H7 (cell line): ENCODE results near the gene CNTN4. TPM values are rescaled to one million over a fixed set of nuclear protein-coding genes. Genes with fewer than 3 reads are reported as not detected.

Source experiments
- DNase-seq: peaks from one replicate; pipeline ENCODE4 v3.0.0; 2012
- H3K27me3 ChIP-seq: 2 replicates; pipeline ENCODE4 v1.6.0; 2011; ENCODE audit warnings: mild to moderate bottlenecking, low read length; ENCODE audit not compliant: control insufficient read depth, insufficient read depth
- H3K36me3 ChIP-seq: replicated peaks from 2 replicates; pipeline ENCODE4 v1.5.1; 2011; ENCODE audit warnings: low read length; ENCODE audit not compliant: control insufficient read depth, insufficient read depth
- H3K4me3 ChIP-seq: 2 replicates; pipeline ENCODE4 v1.5.1; 2011; ENCODE audit warnings: low read depth, mild to moderate bottlenecking, control low read depth, low read length, moderate library complexity; ENCODE audit not compliant: insufficient read depth
- total RNA-seq: library from RNA; depleted of rRNA; stranded (reverse); fragments of >200 nt; shearing (Covaris generic); gene quantifications from 2 replicates; pipeline ENCODE4 v1.2.3, GENCODE V29; 2014

The CNTN4 gene
- total RNA-seq, 1 experiment from 2014 or later, result 2.3 TPM

DNA sequence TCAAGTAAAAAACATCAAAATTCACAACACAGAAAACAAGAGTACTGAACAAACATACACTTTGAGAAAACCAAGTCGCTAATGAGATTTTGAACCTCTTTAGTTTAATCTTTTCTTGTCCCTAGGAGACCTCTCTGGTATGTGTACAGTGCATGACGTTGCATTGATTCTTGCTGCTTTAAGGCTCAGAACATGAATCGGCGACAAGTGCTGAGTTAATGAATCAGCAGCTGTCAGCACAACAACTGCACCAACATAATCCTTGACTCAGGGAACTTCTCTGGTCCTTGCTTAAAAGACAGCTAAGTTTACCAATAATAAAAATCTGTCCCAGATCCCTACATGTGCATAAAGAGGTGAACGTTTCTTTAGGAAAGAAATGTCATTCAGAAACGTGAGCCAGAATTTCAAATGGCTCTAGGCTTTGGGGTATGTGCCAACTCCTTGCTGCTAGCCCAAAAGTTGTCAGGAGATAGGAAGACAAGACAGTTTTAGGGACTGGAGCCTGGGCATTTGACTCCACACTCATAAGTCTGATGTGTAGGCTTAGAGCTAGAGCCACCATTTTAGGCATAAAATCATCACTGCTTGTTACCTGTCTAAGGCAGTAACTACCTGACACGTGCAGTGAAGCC is 924.6 kb downstream of the CNTN4 start:
- DNase-seq, result no peak
- H3K27me3 ChIP-seq, result no peaks in the 10 kb centered on the region

DNA sequence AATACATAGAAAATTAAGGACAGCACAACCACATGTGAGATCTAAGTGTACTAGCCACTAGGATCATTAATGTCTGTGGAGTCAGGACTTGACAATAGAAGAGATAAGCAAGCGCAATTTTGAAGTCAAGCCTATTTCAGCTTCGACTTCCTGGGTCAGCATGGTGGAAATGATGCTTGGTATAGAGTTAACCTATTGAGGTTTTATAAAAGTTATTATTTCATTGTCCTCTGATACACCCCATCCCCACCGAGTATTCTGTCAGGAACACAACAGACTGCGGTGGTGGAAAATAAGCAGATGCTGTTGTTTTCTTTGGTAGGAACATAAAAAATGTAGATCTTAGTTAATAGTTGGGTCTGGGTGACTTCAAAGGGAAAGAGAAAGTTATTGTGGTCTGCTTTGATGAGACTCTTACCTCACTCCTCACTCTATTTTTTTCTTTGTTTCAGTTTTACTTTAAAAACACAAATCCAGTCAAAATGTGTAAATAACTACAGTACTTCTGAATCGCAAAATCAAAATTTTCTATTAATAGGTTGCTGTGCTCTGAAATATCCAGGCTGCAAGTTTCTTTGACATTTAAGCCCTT is 929.4 kb downstream of the CNTN4 start:
- no peaks in the 10 kb centered on the region for H3K27me3 ChIP-seq
- DNase-seq, result no peak
- H3K36me3 ChIP-seq, result no peaks in the 10 kb centered on the region
- no peak overlapping the region for H3K4me3 ChIP-seq

More for the DNA sequence above, 924.6 kb downstream of the CNTN4 start:
- no peak overlapping the region for H3K4me3 ChIP-seq
- H3K36me3 ChIP-seq, result no peaks in the 10 kb centered on the region

DNA sequence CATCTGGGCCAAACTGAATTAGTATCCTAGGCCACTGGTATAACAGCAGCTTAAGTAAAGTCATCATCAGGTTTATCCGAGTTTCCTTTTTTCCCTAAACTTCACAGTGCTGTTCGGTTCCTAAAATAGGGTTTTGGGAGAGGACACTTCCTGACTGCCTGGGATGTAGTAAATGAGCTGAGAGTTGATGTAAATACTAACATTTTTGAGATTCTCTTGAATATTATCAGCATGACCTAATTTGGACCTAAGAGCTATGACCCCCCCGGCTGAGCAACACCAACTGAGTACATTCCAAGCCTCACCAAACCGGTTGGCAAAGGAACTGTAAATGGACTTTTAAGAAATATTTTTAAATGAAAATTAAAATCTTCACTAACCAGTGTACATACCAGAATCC is 932.7 kb downstream of the CNTN4 start:
- Histone ChIP-seq H3K36me3 (no peaks in the 10 kb centered on the region), H3K4me3 (no peak overlapping the region), H3K27me3 (no peaks in the 10 kb centered on the region)
- DNase-seq, result no peak

DNA sequence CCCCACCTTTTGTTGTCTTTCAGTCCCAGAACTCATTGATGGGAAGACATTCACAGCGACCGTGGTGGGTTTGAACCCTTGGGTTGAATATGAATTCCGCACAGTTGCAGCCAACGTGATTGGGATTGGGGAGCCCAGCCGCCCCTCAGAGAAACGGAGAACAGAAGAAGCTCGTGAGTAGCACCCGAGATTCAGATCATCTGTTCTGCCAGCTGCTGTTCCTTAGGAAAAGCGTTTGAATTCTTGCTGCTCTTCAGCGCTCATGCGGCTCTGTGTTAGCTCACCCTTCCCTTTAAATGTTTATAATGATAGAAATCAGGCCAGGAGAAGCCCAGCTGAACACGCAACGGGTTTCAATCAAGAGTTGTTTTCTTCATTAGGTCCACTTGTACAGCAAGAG is 938.5 kb downstream of the CNTN4 start:
- Histone ChIP-seq H3K36me3 (no peaks in the 10 kb centered on the region), H3K27me3 (no peaks in the 10 kb centered on the region), H3K4me3 (no peak overlapping the region)
- DNase-seq, result no peak

DNA sequence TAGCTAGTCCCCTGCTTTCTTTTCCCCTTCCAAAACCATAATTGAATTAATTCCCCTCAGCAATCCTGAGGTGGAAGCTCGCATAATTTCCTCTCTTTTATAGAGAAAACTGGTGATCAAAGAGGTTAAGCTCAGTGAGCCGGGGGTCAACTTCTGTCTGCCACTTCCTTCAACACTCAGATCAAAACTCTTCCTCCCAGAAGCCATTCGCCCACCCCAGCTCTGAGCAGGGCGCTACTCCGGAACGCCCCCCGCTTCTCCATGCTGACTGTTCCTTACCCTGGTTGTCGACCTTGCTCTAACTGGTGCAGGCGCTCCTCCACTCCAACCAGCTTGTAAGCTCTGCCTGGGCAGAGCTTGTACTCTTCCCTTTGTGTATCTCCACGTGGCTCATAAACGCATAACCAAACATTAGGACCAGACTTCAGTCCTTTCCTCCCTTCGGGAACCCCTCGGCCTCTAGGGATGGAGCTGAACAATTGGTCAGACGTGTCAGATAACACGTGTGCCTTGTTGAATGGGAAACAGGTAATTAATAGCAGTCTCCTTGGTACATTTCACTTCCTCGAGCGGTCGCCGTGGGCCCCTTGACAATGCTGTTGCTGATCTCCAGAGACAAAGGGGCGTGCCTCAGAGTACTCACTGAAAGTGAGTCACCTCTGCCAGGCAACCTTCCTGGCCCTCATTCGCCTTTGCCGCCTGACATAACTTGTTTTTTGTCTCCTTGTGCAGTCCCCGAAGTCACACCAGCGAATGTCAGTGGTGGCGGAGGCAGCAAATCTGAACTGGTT is 939.7 kb downstream of the CNTN4 start:
- Histone ChIP-seq H3K27me3 (no peaks in the 10 kb centered on the region), H3K4me3 (no peak overlapping the region), H3K36me3 (no peaks in the 10 kb centered on the region)
- DNase-seq, result no peak

DNA sequence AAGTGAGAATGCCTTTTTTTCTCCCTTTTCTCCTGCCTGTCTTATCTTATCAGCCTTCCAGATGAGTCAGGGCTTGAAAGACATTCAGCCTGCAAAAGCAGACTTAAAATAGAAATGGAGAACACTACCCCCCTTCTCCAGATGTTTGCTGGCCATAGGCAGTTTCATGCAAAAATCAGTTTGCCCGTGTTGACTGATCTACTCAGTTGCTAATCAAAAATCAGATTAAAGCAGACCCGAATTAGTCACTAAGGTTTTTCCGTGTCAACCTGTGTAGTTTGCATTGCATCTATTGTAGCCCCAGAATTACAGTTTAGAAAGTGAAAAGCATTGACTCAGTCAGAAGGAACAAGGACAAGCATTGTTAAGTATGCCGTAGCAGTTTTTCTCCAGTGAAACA is 955.3 kb downstream of the CNTN4 start:
- Histone ChIP-seq H3K27me3 (no peaks in the 10 kb centered on the region), H3K36me3 (no peaks in the 10 kb centered on the region), H3K4me3 (no peak overlapping the region)
- no peak for DNase-seq

DNA sequence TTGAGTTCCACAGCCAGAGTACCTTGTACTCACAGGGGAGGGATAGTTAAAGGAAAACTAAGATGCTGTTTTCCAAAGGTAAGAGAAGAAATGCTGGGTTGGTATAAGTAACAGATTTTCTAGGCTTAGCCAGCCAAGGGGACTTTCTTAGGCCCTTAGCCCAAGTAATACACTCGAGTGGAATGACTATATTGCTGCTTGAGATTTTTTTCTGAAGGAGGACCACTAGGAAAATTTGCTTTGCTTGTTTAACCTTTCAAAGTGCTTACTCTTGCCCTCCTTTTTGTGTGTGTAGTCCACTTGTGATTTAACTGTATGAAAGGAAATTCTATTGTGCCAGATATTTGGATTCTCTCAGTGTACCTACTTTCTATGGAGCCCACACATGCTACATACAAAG is 961.0 kb downstream of the CNTN4 start:
- no peak for DNase-seq
- no peaks in the 10 kb centered on the region for H3K36me3 ChIP-seq
- no peaks in the 10 kb centered on the region for H3K27me3 ChIP-seq
- H3K4me3 ChIP-seq, result no peak overlapping the region

DNA sequence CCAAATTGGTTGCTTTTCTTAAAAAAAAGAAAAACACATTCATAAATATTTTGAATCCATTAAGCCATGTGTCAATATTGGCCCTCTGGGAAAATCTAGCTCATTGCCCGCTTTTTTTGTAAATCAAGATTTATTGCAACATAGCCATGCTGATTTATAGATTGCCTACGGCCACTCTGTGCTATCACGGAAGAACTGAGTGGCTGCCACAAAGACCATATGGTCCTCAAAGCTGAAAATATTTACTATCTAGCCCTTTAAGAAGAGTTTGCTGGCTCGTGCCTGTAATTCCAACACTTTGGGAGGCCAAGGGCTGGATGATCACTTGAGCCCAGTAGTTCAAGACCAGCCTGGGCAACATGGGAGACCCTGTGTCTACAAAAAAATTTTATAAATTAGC is 965.6 kb downstream of the CNTN4 start:
- DNase-seq, result no peak
- Histone ChIP-seq H3K4me3 (no peak overlapping the region), H3K27me3 (no peaks in the 10 kb centered on the region), H3K36me3 (no peaks in the 10 kb centered on the region)

DNA sequence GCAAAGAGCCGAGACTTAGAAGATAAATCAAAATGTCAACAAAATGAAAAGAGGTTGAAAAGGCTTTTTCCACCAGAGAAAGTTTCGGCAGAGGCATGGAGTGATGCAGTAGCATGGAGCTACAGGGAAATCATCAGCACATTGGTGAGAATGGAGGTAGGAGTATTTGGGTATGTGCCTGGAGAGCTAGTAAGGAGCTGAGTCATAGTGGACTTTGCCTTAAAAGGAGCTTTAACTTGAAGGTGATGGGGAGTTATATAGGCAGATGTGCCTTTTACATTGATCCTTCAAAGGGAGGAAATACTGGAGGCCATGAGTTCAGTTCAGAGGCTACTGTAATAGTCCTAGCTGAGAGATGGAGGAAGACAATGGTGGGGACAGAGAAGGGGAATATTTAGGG is 967.2 kb downstream of the CNTN4 start:
- Histone ChIP-seq H3K27me3 (no peaks in the 10 kb centered on the region), H3K4me3 (no peak overlapping the region), H3K36me3 (no peaks in the 10 kb centered on the region)
- no peak for DNase-seq

DNA sequence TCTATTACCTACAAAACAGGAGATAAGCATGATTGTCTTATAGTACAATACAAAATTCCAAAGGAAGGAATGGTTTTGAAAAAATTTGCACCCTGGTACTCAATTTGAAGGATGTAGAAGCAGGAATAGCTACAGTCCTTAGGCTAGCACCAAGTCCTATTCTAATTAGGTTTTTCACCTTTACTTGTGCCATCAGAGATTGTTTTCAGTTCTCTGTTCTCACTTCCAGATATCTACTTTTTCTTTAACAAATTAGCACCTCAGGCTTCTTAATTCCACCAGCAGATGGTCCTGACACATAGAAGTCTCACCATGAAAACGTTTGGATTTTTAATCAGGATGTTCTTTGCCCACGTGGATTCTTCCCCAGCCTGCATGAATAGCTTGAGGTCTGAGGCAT is 967.7 kb downstream of the CNTN4 start:
- no peaks in the 10 kb centered on the region for H3K27me3 ChIP-seq
- DNase-seq, result no peak
- no peaks in the 10 kb centered on the region for H3K36me3 ChIP-seq
- no peak overlapping the region for H3K4me3 ChIP-seq

DNA sequence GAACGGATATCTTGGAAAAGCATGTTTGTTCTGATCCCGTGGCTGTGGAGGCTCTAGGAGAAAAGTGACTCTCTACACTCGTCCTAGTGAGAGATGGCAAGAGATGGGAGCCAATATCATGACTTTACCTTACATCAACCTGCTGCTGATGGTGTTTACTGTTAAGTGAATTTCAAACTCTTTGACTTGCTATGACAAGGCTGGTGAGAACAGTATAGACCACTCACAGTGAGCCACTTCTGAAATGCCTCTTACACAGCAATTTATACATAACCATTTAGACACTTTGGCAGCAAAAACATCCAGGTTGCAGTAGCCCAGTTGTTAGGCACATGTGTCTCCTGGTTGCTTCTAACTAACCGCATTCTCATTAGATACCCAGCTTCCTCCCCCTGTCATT is 968.2 kb downstream of the CNTN4 start:
- no peaks in the 10 kb centered on the region for H3K36me3 ChIP-seq
- H3K4me3 ChIP-seq, result no peak overlapping the region
- no peaks in the 10 kb centered on the region for H3K27me3 ChIP-seq
- DNase-seq, result no peak

DNA sequence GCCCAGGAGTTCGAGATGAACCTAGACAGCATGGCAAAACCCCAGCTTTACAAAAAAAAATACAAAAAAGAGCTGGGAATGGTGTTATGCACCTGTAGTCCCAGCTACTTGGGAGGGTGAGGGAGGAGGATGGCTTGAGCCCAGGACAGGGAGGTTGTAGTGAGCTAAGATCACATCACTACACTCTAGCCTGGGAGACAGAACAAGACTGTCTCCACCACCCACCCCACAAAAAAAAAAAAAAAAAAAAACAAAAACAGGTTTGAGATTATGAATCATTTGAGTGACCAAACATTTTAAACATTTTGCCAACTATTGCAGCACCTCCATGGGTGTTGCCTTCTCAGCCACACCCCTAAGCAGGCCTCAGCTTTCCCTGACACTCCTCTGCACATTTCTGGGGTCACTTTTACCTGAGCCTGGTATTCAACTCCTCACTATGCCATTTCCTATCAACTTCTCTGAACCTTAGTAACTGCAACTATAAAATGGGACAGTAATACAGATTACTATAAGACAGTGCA is 969.8 kb downstream of the CNTN4 start:
- H3K4me3 ChIP-seq, result no peak overlapping the region
- DNase-seq, result no peak
- no peaks in the 10 kb centered on the region for H3K36me3 ChIP-seq
- no peaks in the 10 kb centered on the region for H3K27me3 ChIP-seq

DNA sequence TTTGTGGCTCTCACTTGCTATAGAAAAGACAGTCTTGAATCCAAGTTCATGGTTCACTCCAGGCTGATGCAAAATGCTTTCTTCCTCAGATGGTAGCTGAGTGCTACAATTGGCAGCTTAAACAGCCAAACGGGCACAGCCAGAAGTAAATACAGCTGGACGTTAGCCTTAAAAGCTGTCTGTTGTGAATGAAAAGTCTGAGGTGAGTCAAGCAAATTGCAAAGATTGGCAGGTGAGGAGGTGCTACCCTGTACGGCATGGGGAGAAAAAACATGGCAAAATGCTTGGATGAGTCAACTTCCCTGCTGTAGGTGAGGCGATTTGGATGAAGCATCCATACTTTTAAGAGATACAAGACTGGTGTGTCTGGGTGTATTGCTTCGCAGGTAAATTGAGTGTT is 971.1 kb downstream of the CNTN4 start:
- H3K27me3 ChIP-seq, result no peaks in the 10 kb centered on the region
- H3K4me3 ChIP-seq, result no peak overlapping the region
- no peaks in the 10 kb centered on the region for H3K36me3 ChIP-seq
- no peak for DNase-seq

DNA sequence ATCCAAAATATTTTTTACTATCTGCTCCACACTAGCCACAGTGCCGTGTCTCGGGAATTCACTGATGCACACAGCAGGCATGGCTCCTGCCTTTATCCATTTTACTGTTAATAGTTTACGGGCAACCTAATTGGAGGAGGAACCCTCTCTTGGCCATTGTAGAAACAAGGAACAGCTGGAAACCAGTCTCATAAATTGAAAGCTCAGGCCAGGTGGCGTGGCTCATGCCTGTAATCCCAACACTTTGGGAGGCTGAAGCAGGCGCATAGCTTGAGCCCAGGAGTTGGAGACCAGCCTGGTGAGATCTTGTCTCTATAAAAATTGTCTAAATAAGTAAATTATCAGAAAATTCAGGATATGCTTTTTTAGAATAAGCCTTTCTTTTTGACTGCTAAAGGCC is 972.5 kb downstream of the CNTN4 start:
- Histone ChIP-seq H3K36me3 (no peaks in the 10 kb centered on the region), H3K27me3 (no peaks in the 10 kb centered on the region), H3K4me3 (no peak overlapping the region)
- no peak for DNase-seq
